Hematopoietic multipotent progenitor cell treated with erythropoietin and hydrocortisone succinate and interleukin-3 and kit ligand, for 15 days (in vitro differentiated cells): Measurements from ENCODE around the gene CREBBP.
"Not testable (repeated sequence)": the region's sequence is repeated elsewhere in the genome, so short reads cannot be mapped to it uniquely, and the experiment has no call there.

ENCODE experiments used
- DNase-seq: peaks from one replicate; pipeline ENCODE4 v3.0.0-alpha.2; 2015; ENCODE audit warnings: low spot score

The CREBBP gene

GRCh38 chr16:3880623-3881498, at the start of gene CREBBP:
TSS of gene CREBBP (minus strand) at chr16:3880713. CDS start at chr16:3879916, 797 bp downstream.
- DNase-seq, result peak; percentile 93

GRCh38 chr16:3927147-3927546, 46.6 kb upstream of the CREBBP start:
- not testable (repeated sequence) for DNase-seq

- no peak for DNase-seq
Measured at GRCh38 chr16:3924763-3925162, 44.2 kb upstream of the CREBBP start.

- DNase-seq, result no peak
Measured at GRCh38 chr16:3922241-3922640, 41.7 kb upstream of the CREBBP start.

- DNase-seq, result no peak
Measured at GRCh38 chr16:3920206-3920605, 39.7 kb upstream of the CREBBP start.

- no peak for DNase-seq
Measured at GRCh38 chr16:3919413-3919812, 38.9 kb upstream of the CREBBP start.

- DNase-seq, result no peak
Measured at GRCh38 chr16:3915426-3916260, 35.1 kb upstream of the CREBBP start.

GRCh38 chr16:3912897-3913296, 32.4 kb upstream of the CREBBP start:
- no peak for DNase-seq

- no peak for DNase-seq
Measured at GRCh38 chr16:3912373-3912772, 31.9 kb upstream of the CREBBP start.

- not testable (repeated sequence) for DNase-seq
Measured at GRCh38 chr16:3911741-3912140, 31.2 kb upstream of the CREBBP start.

- DNase-seq, result no peak
Measured at GRCh38 chr16:3909791-3910583, 29.5 kb upstream of the CREBBP start.

- no peak for DNase-seq
Measured at GRCh38 chr16:3908951-3909437, 28.5 kb upstream of the CREBBP start.

GRCh38 chr16:3907586-3907985, 27.1 kb upstream of the CREBBP start:
- DNase-seq, result no peak

- DNase-seq, result no peak
Measured at GRCh38 chr16:3906363-3906762, 25.9 kb upstream of the CREBBP start.

GRCh38 chr16:3904875-3905274, 24.4 kb upstream of the CREBBP start:
- DNase-seq, result no peak

GRCh38 chr16:3890091-3890490, 9.6 kb upstream of the CREBBP start:
- DNase-seq, result no peak

- no peak for DNase-seq
Measured at GRCh38 chr16:3889059-3889458, 8.5 kb upstream of the CREBBP start.

GRCh38 chr16:3885999-3886398, 5.5 kb upstream of the CREBBP start:
- DNase-seq, result not testable (repeated sequence)

- no peak for DNase-seq
Measured at GRCh38 chr16:3884398-3884797, 3.9 kb upstream of the CREBBP start.

- no peak for DNase-seq
Measured at GRCh38 chr16:3882531-3882930, 2.0 kb upstream of the CREBBP start.

- DNase-seq, result no peak
Measured at GRCh38 chr16:3881499-3881990, 1.0 kb upstream of the CREBBP start.
